GM12878 (cell line): ENCODE data around the gene RADIL. TPM values are rescaled to one million over a fixed set of nuclear protein-coding genes. Genes with fewer than 3 reads are reported as not detected.

Experiments used
- ATAC-seq: fragments of 200-7000 bp; cut with Tn5 transposase; 3 replicates; pipeline ENCODE4 v1.9.1; 2020; ENCODE audit warnings: mild to moderate bottlenecking, moderate library complexity
- BruUV-seq: library from RNA; stranded (reverse); fragments of 400-500 nt; replicated peaks from 2 replicates; lab custom pipeline; 2021; lab: Mats Ljungman, UMichigan
- CTCF ChIA-PET: fragments of 300-600 bp; sonication (Branson Sonifier 250); formaldehyde crosslinking; extraction: SDS; loops from one replicate; lab custom pipeline; 2021; ENCODE audit warnings: inconsistent platforms; lab: Yijun Ruan, JAX
- POLR2A ChIA-PET: fragments of 350-600 bp; formaldehyde crosslinking; extraction: SDS; loops from one replicate; lab custom pipeline; 2021; ENCODE audit warnings: inconsistent platforms; lab: Charles Lee
- RAD21 ChIA-PET: fragments of 300-600 bp; sonication (Branson Sonifier 250); formaldehyde crosslinking; loops from one replicate; lab custom pipeline; 2023; ENCODE audit warnings: antibody characterized with exemption; ENCODE audit not compliant: unreplicated experiment; lab: Charles Lee
- SMC1A ChIA-PET: fragments of 300-600 bp; sonication (Branson Sonifier 250); formaldehyde crosslinking; loops from one replicate; lab custom pipeline; 2023; ENCODE audit not compliant: unreplicated experiment, uncharacterized antibody; lab: Charles Lee
- DNase-seq: peaks from one replicate; pipeline ENCODE4 v3.0.0-alpha.2; 2011; ENCODE audit warnings: low read depth, low spot score
- FAIRE-seq: peaks from 3 replicates; lab custom pipeline; 2011; peaks lifted over from hg19 to GRCh38; lab: Jason Lieb, UNC
- H2AFZ ChIP-seq: 2 replicates; pipeline ENCODE4 v1.6.0; 2011; ENCODE audit warnings: low read depth, low read length, control low read depth; ENCODE audit not compliant: control insufficient read depth
- H3K27ac ChIP-seq: 2 replicates; pipeline ENCODE4 v1.5.1; 2011; ENCODE audit warnings: control low read depth; ENCODE audit not compliant: control insufficient read depth, insufficient read depth
- H3K27me3 ChIP-seq, 2 experiments: replicated peaks in 1 of 2; 2 replicates each; pipeline versions ENCODE4 v1.6.0 to v1.6.1; 2011; ENCODE audit warnings: low read length in 1 of 2; ENCODE audit not compliant: control insufficient read depth in 2 of 2, insufficient read depth in 2 of 2
- H3K36me3 ChIP-seq, 2 experiments: 2 replicates each; pipeline ENCODE4 v1.5.1; 2011; ENCODE audit warnings: low read length in 1 of 2; ENCODE audit not compliant: control insufficient read depth in 2 of 2, insufficient read depth in 2 of 2
- H3K4me1 ChIP-seq: 2 replicates; pipeline ENCODE4 v1.6.1; 2011; ENCODE audit warnings: mild to moderate bottlenecking, low read length, moderate library complexity, mixed read lengths; ENCODE audit not compliant: control insufficient read depth, insufficient read depth
- H3K4me2 ChIP-seq: 2 replicates; pipeline ENCODE4 v1.6.0; 2011; ENCODE audit warnings: control low read depth; ENCODE audit not compliant: control insufficient read depth, insufficient read depth
- H3K4me3 ChIP-seq: fragments of 200-600 bp; sonication (generic); 2 replicates; pipeline ENCODE4 v1.5.1; 2016
- H3K79me2 ChIP-seq: 2 replicates; pipeline ENCODE4 v1.6.0; 2011; ENCODE audit warnings: low read length; ENCODE audit not compliant: control insufficient read depth, insufficient read depth
- H3K9ac ChIP-seq: 2 replicates; pipeline ENCODE4 v1.8.0; 2011; ENCODE audit warnings: low read length, control low read depth, mixed read lengths; ENCODE audit not compliant: control insufficient read depth, insufficient read depth
- H3K9me3 ChIP-seq: replicated peaks from 3 replicates; pipeline ENCODE4 v1.5.1; 2011; ENCODE audit warnings: mild to moderate bottlenecking, low read length; ENCODE audit not compliant: control insufficient read depth, insufficient read depth
- H4K20me1 ChIP-seq: 2 replicates; pipeline ENCODE4 v1.6.0; 2011; ENCODE audit not compliant: control insufficient read depth, insufficient read depth
- EGR1 ChIP-seq, 2 experiments: IDR thresholded peaks; 1 replicate in 1 of 2; 2 replicates in 1 of 2; pipeline ENCODE4 v1.6.1; 2011 to 2012; ENCODE audit warnings: low read depth in 2 of 2, low read length in 2 of 2, borderline replicate concordance in 1 of 2, mild to moderate bottlenecking in 1 of 2, moderate library complexity in 1 of 2
- FOXM1 ChIP-seq: IDR thresholded peaks from 2 replicates; pipeline ENCODE4 v1.6.1; 2012; ENCODE audit warnings: low read depth, mild to moderate bottlenecking, inconsistent platforms, low read length, moderate library complexity
- GABPA ChIP-seq: IDR thresholded peaks from 2 replicates; pipeline ENCODE4 v1.6.1; 2014; ENCODE audit warnings: antibody characterized with exemption, low read depth, mild to moderate bottlenecking, inconsistent platforms
- HDAC2 ChIP-seq: fragments of 200-600 bp; sonication (generic); IDR thresholded peaks from 2 replicates; pipeline ENCODE4 v1.6.1; 2017
- IRF5 ChIP-seq: fragments of 450-650 bp; IDR thresholded peaks from 2 replicates; pipeline ENCODE4 v1.6.1; 2017; ENCODE audit warnings: borderline replicate concordance
- KLF5 ChIP-seq: fragments of 450-650 bp; IDR thresholded peaks from 2 replicates; pipeline ENCODE4 v1.6.1; 2014; ENCODE audit warnings: mild to moderate bottlenecking; ENCODE audit not compliant: partially characterized antibody
- NFXL1 ChIP-seq: fragments of 450-650 bp; IDR thresholded peaks from 2 replicates; pipeline ENCODE4 v1.6.1; 2017; ENCODE audit warnings: antibody characterized with exemption, mild to moderate bottlenecking, borderline replicate concordance
- RFX5 ChIP-seq: IDR thresholded peaks from 2 replicates; pipeline ENCODE4 v1.6.1; 2011; ENCODE audit warnings: low read depth, low read length, improper control_type of control experiment
- WRNIP1 ChIP-seq: IDR thresholded peaks from 2 replicates; pipeline ENCODE4 v1.6.1; 2011; ENCODE audit warnings: low read depth, low read length, improper control_type of control experiment, borderline replicate concordance
- ZBTB40 ChIP-seq: fragments of 450-650 bp; IDR thresholded peaks from 2 replicates; pipeline ENCODE4 v1.6.1; 2016; ENCODE audit warnings: mild to moderate bottlenecking, moderate library complexity, borderline replicate concordance
- ZSCAN29 ChIP-seq: fragments of 450-650 bp; IDR thresholded peaks from 2 replicates; pipeline ENCODE4 v1.6.1; 2017; ENCODE audit warnings: mild to moderate bottlenecking, moderate library complexity
- WGBS: methylation state at CpG from one replicate; pipeline ENCODE4 v1.1.6; 2016; ENCODE audit warnings: low lambda C conversion rate; ENCODE audit not compliant: insufficient replicate concordance, insufficient coverage; ENCODE audit errors: missing lambda C conversion rate; 5-methylcytosine and 5-hydroxymethylcytosine counted together
- in situ Hi-C: fragments of 300-500 bp; cut with MboI; formaldehyde crosslinking; loops from 9 replicates; pipeline ENCODE4 v1.14.3; 2018; ENCODE audit warnings: mixed read lengths
- intact Hi-C: fragments of 100-400 bp; cut with micrococcal nuclease; formaldehyde crosslinking; loops from one replicate; pipeline ENCODE4 v1.14.2; 2022; ENCODE audit not compliant: unreplicated experiment
- polyA plus RNA-seq, 11 experiments: library from polyadenylated mRNA; depleted of rRNA in 4 of 11; unstranded in 6 of 11; stranded (reverse) in 5 of 11; fragments of >200 nt; fragmentation: Nextera tagmentation in 4 of 11; fragmentation: Illumina TruSeq in 1 of 11; extraction: Ambion mirVana in 4 of 11; extraction: Trizol in 1 of 11; gene quantifications; 1 replicate in 1 of 11; 2 replicates in 10 of 11; pipeline versions ENCODE4 v1.2.1 to v1.2.3, GENCODE V29; 2011 to 2016; ENCODE audit warnings: inconsistent platforms in 2 of 11, missing spikeins in 2 of 11, low read depth in 1 of 11
- total RNA-seq, 4 experiments: library from RNA; depleted of rRNA in 3 of 4; stranded (reverse); fragments of >200 nt in 3 of 4; fragmentation: Illumina TruSeq in 1 of 4; extraction: Trizol in 1 of 4; gene quantifications; 2 replicates each; pipeline versions ENCODE4 v1.2.1 to v1.2.3, GENCODE V29; 2013 to 2021

Gene RADIL
- total and polyA plus RNA-seq, 10 of the 15 experiments (the other 5 are each of a cell fraction or from before 2014, with no cell fraction given) = 0.05 to 0.06 TPM; not detected in 8

DNA sequence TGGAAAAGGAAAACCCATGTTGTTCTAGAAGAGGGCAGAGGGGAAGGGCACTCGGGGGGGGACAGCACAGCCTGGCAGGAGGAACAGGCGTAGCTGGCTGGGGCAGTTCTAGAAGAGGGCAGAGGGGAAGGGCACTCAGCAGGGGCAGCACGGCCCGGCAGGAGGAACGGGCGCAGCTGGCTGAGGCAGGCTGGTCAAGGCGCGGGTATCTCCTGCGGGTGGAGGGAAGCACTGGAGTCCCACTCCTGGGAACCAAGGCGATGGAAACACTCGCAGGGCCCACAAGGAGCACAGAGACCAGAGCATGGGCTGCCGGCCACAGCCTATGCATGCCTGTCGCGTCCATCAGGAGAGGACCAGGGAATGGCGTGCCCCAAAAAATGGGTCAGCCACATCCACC is 58.4 kb downstream of the RADIL start:
- H3K36me3 ChIP-seq = no peaks in the 10 kb centered on the region
- H2AFZ ChIP-seq = no peak overlapping the region
- in situ Hi-C loops = no loop called here
- H3K9me3 ChIP-seq = no peaks in the 10 kb centered on the region
- H3K4me2 ChIP-seq = no peak overlapping the region
- H4K20me1 ChIP-seq = no peaks in the 10 kb centered on the region
- no peak overlapping the region for H3K4me3 ChIP-seq
- H3K27me3 ChIP-seq = no peaks in the 10 kb centered on the region
- intact Hi-C loops = loop anchor here (10.0 kb wide), 1 partner anchor 150 kb away; no protein-coding TSS in a partner anchor
- H3K79me2 ChIP-seq = no peaks in the 10 kb centered on the region
- no peak overlapping the region for H3K9ac ChIP-seq
- no peak overlapping the region for H3K27ac ChIP-seq
- BruUV-seq = no TSS peak
- SMC1A ChIA-PET = no interaction called here
- H3K4me1 ChIP-seq = no peaks in the 10 kb centered on the region
- no peak for ATAC-seq
- 74% methylated on average over 15 of the region's 15 CpGs for WGBS
- no peak for TF ChIP-seq GABPA
- no peak for TF ChIP-seq FOXM1
- TF ChIP-seq IRF5 = no peak
- TF ChIP-seq KLF5 = no peak
- no peak for TF ChIP-seq RFX5
- TF ChIP-seq ZBTB40 = no peak
- TF ChIP-seq NFXL1 = no peak
- no peak for TF ChIP-seq EGR1 (IDR thresholded peaks at IDR 0.05; ENCODE audit: borderline replicate concordance in 1 of 2, low read depth in 2 of 2, low read length in 2 of 2)
- TF ChIP-seq HDAC2 = no peak
- no peak for TF ChIP-seq WRNIP1
- TF ChIP-seq ZSCAN29 = no peak
- FAIRE-seq = no peak
- DNase-seq = no peak
- RAD21 ChIA-PET = no interaction called here
- CTCF ChIA-PET = no interaction called here
- POLR2A ChIA-PET = no interaction called here
